ENCODE measurements around the gene ID3. TPM values are rescaled to one million over a fixed set of nuclear protein-coding genes. Genes with fewer than 3 reads are reported as not detected.

The ID3 gene
- total RNA-seq, 1 experiment from 2014 or later = 92.5 TPM

DNA sequence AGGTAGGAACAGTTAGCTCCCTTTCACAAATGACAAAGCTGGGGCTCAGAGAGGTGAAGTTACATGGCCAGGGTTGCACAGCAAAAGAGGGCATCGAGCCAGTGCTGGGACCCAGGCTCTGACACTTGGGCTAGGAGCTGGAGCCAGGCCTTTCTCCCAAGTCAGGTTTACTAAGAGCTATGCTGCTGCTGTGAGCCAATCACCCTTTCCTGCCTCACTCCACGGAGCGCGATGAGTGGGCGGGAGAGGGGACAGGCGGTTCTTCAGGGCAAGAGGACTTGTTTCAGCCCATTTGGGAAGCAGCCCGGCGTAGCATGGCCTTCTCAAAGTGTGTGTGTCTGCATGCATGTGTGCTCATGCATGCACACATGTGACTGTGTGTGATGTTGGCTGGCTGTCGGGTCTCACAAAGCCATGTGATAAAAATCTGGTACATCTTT lies 10.6 kb downstream of the ID3 start:
- intact Hi-C loops (cut with micrococcal nuclease) = no loop called here
- POLR2A ChIA-PET (ENCODE audit: unreplicated experiment) = no interaction called here
- H3K9ac ChIP-seq (ENCODE audit: low read length) = no peak overlapping the region

DNA sequence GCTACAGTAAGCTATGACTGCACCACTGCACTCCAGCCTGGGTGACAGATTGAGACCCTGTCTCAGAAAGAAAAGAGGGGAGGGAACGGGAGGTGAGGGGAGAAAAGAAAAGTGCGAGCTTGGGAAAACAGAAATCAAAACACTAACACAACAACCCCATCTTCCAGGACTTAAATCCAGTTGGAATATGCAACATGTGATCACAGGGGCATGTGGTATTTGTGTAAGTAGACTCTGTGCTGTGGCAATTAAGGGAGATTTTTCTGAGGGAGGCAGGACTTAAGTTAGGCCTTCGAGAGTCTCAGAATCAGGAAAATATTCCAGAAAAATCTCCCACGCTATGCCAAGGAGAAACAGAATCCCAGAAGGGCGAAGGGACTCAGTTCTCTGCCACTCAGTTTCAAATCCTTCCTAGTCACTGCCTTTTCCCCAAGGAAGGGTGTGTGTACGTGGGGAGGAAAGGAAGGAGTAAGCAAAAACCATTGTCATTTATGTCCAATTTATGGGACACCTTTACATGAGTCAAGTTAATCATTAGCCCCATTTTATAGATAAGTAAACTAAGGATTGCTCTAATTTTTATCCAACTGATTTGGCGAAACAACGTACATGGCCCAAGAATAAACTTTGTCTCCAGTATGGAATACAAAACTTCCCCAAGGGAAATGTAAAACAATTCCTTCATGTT lies 12.3 kb downstream of the ID3 start:
- no peak for ATAC-seq
- Histone ChIP-seq H2AFZ (ENCODE audit: low read length) (no peak overlapping the region), H3K27ac (ENCODE audit: low read length) (no peak overlapping the region), H3F3A (ENCODE audit: low read length, unreplicated experiment) (no peaks in the 10 kb centered on the region), H3K9me3 (ENCODE audit: low read length) (no peaks in the 10 kb centered on the region), H4K20me1 (ENCODE audit: low read length) (no peaks in the 10 kb centered on the region), H3K9ac (ENCODE audit: low read length) (no peak overlapping the region), H3K9me2 (replicated peaks; ENCODE audit: low read length) (no peaks in the 10 kb centered on the region), H3K27me3 (ENCODE audit: low read length) (no peaks in the 10 kb centered on the region), H3K4me2 (ENCODE audit: low read length) (no peak overlapping the region), H3K4me1 (ENCODE audit: insufficient read depth, low read length) (no peaks in the 10 kb centered on the region), H3K79me2 (ENCODE audit: low read length) (no peaks in the 10 kb centered on the region), H3K36me3 (ENCODE audit: low read depth, low read length) (no peaks in the 10 kb centered on the region), H3K4me3 (ENCODE audit: low read length) (no peak overlapping the region)
- no peak for DNase-seq
- CTCF ChIA-PET = interaction anchor here (2.5 kb wide), 1 partner anchor 90 kb away, joined by 22 read pairs; no protein-coding TSS in a partner anchor
- no TSS peak for BruUV-seq (replicated peaks)
- POLR2A ChIA-PET (ENCODE audit: unreplicated experiment) = interaction anchor here (0.6 kb wide), 1 partner anchor 48 kb away, joined by 3 read pairs; no protein-coding TSS in a partner anchor
- intact Hi-C loops (cut with micrococcal nuclease) = no loop called here
- TF ChIP-seq, protein P1, sequence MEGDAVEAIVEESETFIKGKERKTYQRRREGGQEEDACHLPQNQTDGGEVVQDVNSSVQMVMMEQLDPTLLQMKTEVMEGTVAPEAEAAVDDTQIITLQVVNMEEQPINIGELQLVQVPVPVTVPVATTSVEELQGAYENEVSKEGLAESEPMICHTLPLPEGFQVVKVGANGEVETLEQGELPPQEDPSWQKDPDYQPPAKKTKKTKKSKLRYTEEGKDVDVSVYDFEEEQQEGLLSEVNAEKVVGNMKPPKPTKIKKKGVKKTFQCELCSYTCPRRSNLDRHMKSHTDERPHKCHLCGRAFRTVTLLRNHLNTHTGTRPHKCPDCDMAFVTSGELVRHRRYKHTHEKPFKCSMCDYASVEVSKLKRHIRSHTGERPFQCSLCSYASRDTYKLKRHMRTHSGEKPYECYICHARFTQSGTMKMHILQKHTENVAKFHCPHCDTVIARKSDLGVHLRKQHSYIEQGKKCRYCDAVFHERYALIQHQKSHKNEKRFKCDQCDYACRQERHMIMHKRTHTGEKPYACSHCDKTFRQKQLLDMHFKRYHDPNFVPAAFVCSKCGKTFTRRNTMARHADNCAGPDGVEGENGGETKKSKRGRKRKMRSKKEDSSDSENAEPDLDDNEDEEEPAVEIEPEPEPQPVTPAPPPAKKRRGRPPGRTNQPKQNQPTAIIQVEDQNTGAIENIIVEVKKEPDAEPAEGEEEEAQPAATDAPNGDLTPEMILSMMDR (conservative IDR thresholded peaks at IDR 0.05; ENCODE audit: low read depth, low read length) = no peak
- no peak for TF ChIP-seq EZH2phosphoT487 (IDR thresholded peaks at IDR 0.05; ENCODE audit: borderline replicate concordance, low read length)
- TF ChIP-seq EZH2 (IDR thresholded peaks at IDR 0.05; ENCODE audit: low read length, unreplicated experiment) = no peak

More for the DNA sequence above, 10.6 kb downstream of the ID3 start:
- Histone ChIP-seq H2AFZ (ENCODE audit: low read length) (no peak overlapping the region), H3K36me3 (ENCODE audit: low read depth, low read length) (no peaks in the 10 kb centered on the region), H3F3A (ENCODE audit: low read length, unreplicated experiment) (no peaks in the 10 kb centered on the region), H3K4me2 (ENCODE audit: low read length) (no peak overlapping the region), H3K4me3 (ENCODE audit: low read length) (no peak overlapping the region), H3K4me1 (ENCODE audit: insufficient read depth, low read length) (no peaks in the 10 kb centered on the region), H4K20me1 (ENCODE audit: low read length) (no peaks in the 10 kb centered on the region), H3K9me2 (replicated peaks; ENCODE audit: low read length) (no peaks in the 10 kb centered on the region), H3K27me3 (ENCODE audit: low read length) (no peaks in the 10 kb centered on the region), H3K9me3 (ENCODE audit: low read length) (no peaks in the 10 kb centered on the region), H3K27ac (ENCODE audit: low read length) (no peak overlapping the region), H3K79me2 (ENCODE audit: low read length) (no peaks in the 10 kb centered on the region)
- no TSS peak for BruUV-seq (replicated peaks)
- ATAC-seq (no peak), DNase-seq (no peak)
- TF ChIP-seq EZH2 (IDR thresholded peaks at IDR 0.05; ENCODE audit: low read length, unreplicated experiment) (no peak), EZH2phosphoT487 (IDR thresholded peaks at IDR 0.05; ENCODE audit: borderline replicate concordance, low read length) (no peak)
- TF ChIP-seq, protein P1 (conservative IDR thresholded peaks at IDR 0.05; ENCODE audit: low read depth, low read length) = no peak
- CTCF ChIA-PET = interaction anchor here (0.5 to 3.8 kb wide), 2 partner anchors 89 to 123 kb away, joined by 3 to 18 read pairs; no protein-coding TSS in a partner anchor

DNA sequence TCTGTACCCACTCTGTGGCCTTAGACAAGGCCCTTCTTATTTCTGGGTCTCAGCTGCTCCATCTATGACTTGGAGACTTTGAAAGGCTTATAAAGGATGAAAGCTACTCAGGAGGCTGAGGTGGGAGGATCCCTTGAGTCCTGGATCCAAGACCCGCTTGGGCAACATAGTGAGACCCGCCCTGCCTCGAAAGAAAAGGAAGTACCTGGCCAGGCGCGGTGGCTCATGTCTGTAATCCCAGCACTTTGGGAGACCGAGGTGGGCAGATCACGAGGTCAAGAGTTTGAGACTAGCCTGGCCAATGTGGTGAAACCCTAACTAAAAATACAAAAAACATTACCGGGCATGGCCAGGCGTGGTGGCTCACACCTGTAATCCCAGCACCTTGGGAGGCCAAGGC lies 13.4 kb downstream of the ID3 start:
- Histone ChIP-seq H3K4me1 (ENCODE audit: insufficient read depth, low read length) (no peaks in the 10 kb centered on the region), H3K27me3 (ENCODE audit: low read length) (no peaks in the 10 kb centered on the region), H3F3A (ENCODE audit: low read length, unreplicated experiment) (no peaks in the 10 kb centered on the region), H2AFZ (ENCODE audit: low read length) (no peak overlapping the region), H3K9ac (ENCODE audit: low read length) (no peak overlapping the region), H3K79me2 (ENCODE audit: low read length) (no peaks in the 10 kb centered on the region), H3K4me2 (ENCODE audit: low read length) (no peak overlapping the region), H3K9me3 (ENCODE audit: low read length) (no peaks in the 10 kb centered on the region), H3K4me3 (ENCODE audit: low read length) (no peak overlapping the region), H4K20me1 (ENCODE audit: low read length) (no peaks in the 10 kb centered on the region), H3K9me2 (replicated peaks; ENCODE audit: low read length) (no peaks in the 10 kb centered on the region), H3K27ac (ENCODE audit: low read length) (no peak overlapping the region), H3K36me3 (ENCODE audit: low read depth, low read length) (no peaks in the 10 kb centered on the region)
- no peak for TF ChIP-seq EZH2 (IDR thresholded peaks at IDR 0.05; ENCODE audit: low read length, unreplicated experiment)
- TF ChIP-seq, protein P1 (conservative IDR thresholded peaks at IDR 0.05; ENCODE audit: low read depth, low read length) = no peak
- TF ChIP-seq EZH2phosphoT487 (IDR thresholded peaks at IDR 0.05; ENCODE audit: borderline replicate concordance, low read length) = no peak
- ATAC-seq = no peak
- CTCF ChIA-PET = interaction anchor here (0.6 to 2.5 kb wide), 3 partner anchors 9 to 92 kb away, joined by 3 to 22 read pairs (median 3); no protein-coding TSS in a partner anchor
- intact Hi-C loops (cut with micrococcal nuclease) = no loop called here
- POLR2A ChIA-PET (ENCODE audit: unreplicated experiment) = no interaction called here
- no TSS peak for BruUV-seq (replicated peaks)
- DNase-seq = no peak
